ENCODE data around the gene CTSO.

The CTSO gene

DNA sequence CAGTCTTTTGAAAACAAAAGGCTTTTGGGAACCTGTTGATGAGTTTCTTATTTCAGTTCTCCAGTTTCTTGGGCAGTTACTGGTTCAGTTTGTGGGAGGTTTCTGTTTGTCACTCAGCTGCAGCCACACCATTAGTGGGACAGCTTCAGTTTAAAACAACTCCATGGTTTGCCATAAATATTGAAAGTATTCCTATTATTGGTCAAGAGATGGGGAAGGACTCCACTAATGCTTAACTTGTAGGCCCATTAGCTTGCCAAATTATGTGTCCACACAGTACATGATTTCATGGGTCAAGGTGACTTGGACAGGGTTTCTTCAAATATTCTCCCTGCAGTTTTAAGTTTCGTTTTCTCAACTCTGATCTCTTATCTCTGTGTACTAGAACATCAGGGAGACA lies 72.1 kb downstream of the CTSO start:
- no peak for ATAC-seq
- TF ChIP-seq ZNF565 (CRISPR knock-in tag; conservative IDR thresholded peaks at IDR 0.05; ENCODE audit: low read depth): no peak
- TF ChIP-seq, protein P1, sequence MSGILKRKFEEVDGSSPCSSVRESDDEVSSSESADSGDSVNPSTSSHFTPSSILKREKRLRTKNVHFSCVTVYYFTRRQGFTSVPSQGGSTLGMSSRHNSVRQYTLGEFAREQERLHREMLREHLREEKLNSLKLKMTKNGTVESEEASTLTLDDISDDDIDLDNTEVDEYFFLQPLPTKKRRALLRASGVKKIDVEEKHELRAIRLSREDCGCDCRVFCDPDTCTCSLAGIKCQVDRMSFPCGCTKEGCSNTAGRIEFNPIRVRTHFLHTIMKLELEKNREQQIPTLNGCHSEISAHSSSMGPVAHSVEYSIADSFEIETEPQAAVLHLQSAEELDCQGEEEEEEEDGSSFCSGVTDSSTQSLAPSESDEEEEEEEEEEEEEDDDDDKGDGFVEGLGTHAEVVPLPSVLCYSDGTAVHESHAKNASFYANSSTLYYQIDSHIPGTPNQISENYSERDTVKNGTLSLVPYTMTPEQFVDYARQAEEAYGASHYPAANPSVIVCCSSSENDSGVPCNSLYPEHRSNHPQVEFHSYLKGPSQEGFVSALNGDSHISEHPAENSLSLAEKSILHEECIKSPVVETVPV (CRISPR knock-in tag; IDR thresholded peaks at IDR 0.05): no peak
- TF ChIP-seq ESRRG (CRISPR knock-in tag; IDR thresholded peaks at IDR 0.05): no peak
- TF ChIP-seq TCF4 (CRISPR knock-in tag; IDR thresholded peaks at IDR 0.05; ENCODE audit: borderline replicate concordance): no peak
- TF ChIP-seq CSDC2 (CRISPR knock-in tag; IDR thresholded peaks at IDR 0.05): no peak
- TF ChIP-seq, protein P2, sequence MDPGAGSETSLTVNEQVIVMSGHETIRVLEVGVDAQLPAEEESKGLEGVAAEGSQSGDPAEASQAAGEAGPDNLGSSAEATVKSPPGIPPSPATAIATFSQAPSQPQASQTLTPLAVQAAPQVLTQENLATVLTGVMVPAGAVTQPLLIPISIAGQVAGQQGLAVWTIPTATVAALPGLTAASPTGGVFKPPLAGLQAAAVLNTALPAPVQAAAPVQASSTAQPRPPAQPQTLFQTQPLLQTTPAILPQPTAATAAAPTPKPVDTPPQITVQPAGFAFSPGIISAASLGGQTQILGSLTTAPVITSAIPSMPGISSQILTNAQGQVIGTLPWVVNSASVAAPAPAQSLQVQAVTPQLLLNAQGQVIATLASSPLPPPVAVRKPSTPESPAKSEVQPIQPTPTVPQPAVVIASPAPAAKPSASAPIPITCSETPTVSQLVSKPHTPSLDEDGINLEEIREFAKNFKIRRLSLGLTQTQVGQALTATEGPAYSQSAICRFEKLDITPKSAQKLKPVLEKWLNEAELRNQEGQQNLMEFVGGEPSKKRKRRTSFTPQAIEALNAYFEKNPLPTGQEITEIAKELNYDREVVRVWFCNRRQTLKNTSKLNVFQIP (CRISPR knock-in tag; IDR thresholded peaks at IDR 0.05; ENCODE audit: borderline replicate concordance, low read depth): no peak
- no peak for TF ChIP-seq ZFP30 (CRISPR knock-in tag; IDR thresholded peaks at IDR 0.05)
- TF ChIP-seq GLIS3 (CRISPR knock-in tag; IDR thresholded peaks at IDR 0.05): no peak
- TF ChIP-seq OSR1 (CRISPR knock-in tag; IDR thresholded peaks at IDR 0.05): no peak
- no peak for TF ChIP-seq ISL1 (CRISPR knock-in tag; IDR thresholded peaks at IDR 0.05)
- no peak for TF ChIP-seq ARNTL (CRISPR knock-in tag; IDR thresholded peaks at IDR 0.05; ENCODE audit: borderline replicate concordance, low read depth)
- TF ChIP-seq PPARA (CRISPR knock-in tag; IDR thresholded peaks at IDR 0.05; ENCODE audit: borderline replicate concordance): no peak
- no peak for TF ChIP-seq ZNF8 (CRISPR knock-in tag; IDR thresholded peaks at IDR 0.05)
- TF ChIP-seq SNAI2 (CRISPR knock-in tag; IDR thresholded peaks at IDR 0.05): no peak
- TF ChIP-seq, protein P3, sequence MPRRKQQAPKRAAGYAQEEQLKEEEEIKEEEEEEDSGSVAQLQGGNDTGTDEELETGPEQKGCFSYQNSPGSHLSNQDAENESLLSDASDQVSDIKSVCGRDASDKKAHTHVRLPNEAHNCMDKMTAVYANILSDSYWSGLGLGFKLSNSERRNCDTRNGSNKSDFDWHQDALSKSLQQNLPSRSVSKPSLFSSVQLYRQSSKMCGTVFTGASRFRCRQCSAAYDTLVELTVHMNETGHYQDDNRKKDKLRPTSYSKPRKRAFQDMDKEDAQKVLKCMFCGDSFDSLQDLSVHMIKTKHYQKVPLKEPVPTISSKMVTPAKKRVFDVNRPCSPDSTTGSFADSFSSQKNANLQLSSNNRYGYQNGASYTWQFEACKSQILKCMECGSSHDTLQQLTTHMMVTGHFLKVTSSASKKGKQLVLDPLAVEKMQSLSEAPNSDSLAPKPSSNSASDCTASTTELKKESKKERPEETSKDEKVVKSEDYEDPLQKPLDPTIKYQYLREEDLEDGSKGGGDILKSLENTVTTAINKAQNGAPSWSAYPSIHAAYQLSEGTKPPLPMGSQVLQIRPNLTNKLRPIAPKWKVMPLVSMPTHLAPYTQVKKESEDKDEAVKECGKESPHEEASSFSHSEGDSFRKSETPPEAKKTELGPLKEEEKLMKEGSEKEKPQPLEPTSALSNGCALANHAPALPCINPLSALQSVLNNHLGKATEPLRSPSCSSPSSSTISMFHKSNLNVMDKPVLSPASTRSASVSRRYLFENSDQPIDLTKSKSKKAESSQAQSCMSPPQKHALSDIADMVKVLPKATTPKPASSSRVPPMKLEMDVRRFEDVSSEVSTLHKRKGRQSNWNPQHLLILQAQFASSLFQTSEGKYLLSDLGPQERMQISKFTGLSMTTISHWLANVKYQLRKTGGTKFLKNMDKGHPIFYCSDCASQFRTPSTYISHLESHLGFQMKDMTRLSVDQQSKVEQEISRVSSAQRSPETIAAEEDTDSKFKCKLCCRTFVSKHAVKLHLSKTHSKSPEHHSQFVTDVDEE (CRISPR knock-in tag; IDR thresholded peaks at IDR 0.05): no peak
- TF ChIP-seq, protein P4, sequence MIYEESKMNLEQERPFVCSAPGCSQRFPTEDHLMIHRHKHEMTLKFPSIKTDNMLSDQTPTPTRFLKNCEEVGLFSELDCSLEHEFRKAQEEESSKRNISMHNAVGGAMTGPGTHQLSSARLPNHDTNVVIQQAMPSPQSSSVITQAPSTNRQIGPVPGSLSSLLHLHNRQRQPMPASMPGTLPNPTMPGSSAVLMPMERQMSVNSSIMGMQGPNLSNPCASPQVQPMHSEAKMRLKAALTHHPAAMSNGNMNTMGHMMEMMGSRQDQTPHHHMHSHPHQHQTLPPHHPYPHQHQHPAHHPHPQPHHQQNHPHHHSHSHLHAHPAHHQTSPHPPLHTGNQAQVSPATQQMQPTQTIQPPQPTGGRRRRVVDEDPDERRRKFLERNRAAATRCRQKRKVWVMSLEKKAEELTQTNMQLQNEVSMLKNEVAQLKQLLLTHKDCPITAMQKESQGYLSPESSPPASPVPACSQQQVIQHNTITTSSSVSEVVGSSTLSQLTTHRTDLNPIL (CRISPR knock-in tag; IDR thresholded peaks at IDR 0.05; ENCODE audit: low read depth): no peak
- no peak for TF ChIP-seq ZNF70 (CRISPR knock-in tag; IDR thresholded peaks at IDR 0.05)
- TF ChIP-seq TOX (CRISPR knock-in tag; IDR thresholded peaks at IDR 0.05; ENCODE audit: borderline replicate concordance): no peak
- TF ChIP-seq RARB (CRISPR knock-in tag; IDR thresholded peaks at IDR 0.05): no peak
- TF ChIP-seq ZFP3 (CRISPR knock-in tag; IDR thresholded peaks at IDR 0.05): no peak

DNA sequence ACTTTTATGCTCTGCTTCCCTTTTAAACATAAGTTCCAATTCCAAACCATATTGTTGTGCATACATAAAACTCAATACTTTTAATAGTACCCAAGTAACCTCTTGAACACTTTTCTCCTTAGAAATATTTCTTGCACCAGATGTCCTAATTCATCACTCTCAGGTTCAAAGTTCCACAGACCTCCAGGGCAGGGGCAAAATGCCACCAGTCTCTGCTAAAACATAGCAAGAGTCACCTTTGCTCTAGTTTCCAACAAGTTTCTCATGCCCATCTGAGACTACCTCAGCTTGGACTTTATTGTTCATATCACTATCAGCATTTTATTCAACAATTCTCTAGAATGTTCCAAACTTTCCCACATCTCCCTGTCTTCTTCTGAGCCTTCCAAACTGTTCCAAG lies 73.9 kb downstream of the CTSO start:
- ATAC-seq: no peak
- no peak for TF ChIP-seq CSDC2 (CRISPR knock-in tag; IDR thresholded peaks at IDR 0.05)
- TF ChIP-seq, protein P3 (CRISPR knock-in tag; IDR thresholded peaks at IDR 0.05): no peak
- no peak for TF ChIP-seq OSR1 (CRISPR knock-in tag; IDR thresholded peaks at IDR 0.05)
- no peak for TF ChIP-seq PPARA (CRISPR knock-in tag; IDR thresholded peaks at IDR 0.05; ENCODE audit: borderline replicate concordance)
- TF ChIP-seq ZNF565 (CRISPR knock-in tag; conservative IDR thresholded peaks at IDR 0.05; ENCODE audit: low read depth): no peak
- TF ChIP-seq ZNF70 (CRISPR knock-in tag; IDR thresholded peaks at IDR 0.05): no peak
- TF ChIP-seq SNAI2 (CRISPR knock-in tag; IDR thresholded peaks at IDR 0.05): no peak
- TF ChIP-seq GLIS3 (CRISPR knock-in tag; IDR thresholded peaks at IDR 0.05): no peak
- TF ChIP-seq, protein P4 (CRISPR knock-in tag; IDR thresholded peaks at IDR 0.05; ENCODE audit: low read depth): no peak
- no peak for TF ChIP-seq ZFP3 (CRISPR knock-in tag; IDR thresholded peaks at IDR 0.05)
- TF ChIP-seq, protein P2 (CRISPR knock-in tag; IDR thresholded peaks at IDR 0.05; ENCODE audit: borderline replicate concordance, low read depth): no peak
- TF ChIP-seq, protein P1 (CRISPR knock-in tag; IDR thresholded peaks at IDR 0.05): no peak
- no peak for TF ChIP-seq ESRRG (CRISPR knock-in tag; IDR thresholded peaks at IDR 0.05)
- no peak for TF ChIP-seq ZNF8 (CRISPR knock-in tag; IDR thresholded peaks at IDR 0.05)

Data from SK-N-SH treated with all-trans-retinoic acid at 6 μM for 48 hours (cell line).